Measurements from ENCODE around the gene IFI44. TPM values are rescaled to one million over a fixed set of nuclear protein-coding genes. Genes with fewer than 3 reads are reported as not detected.

Gene IFI44
- total and polyA plus RNA-seq, 2 of the 8 experiments (the other 6 are each of a cell fraction or from before 2014, with no cell fraction given), result not detected

- Histone ChIP-seq H3K4ac (replicated peaks; ENCODE audit: insufficient read length, low read depth, low read length) (no peak overlapping the region), H3K27me3 (replicated peaks in 1 of 4; ENCODE audit: control insufficient read depth in 3 of 4, extremely low read depth in 1 of 4, insufficient read depth in 3 of 4, low read length in 3 of 4) (peaks cover 0 to 5% (median under 1%) of the 10 kb centered on the region in 4 experiments; a peak in 5 of 7 replicates), H2BK120ac (replicated peaks; ENCODE audit: low read depth, low read length) (no peak overlapping the region), H2BK12ac (ENCODE audit: low read depth, low read length) (no peak overlapping the region), H3K9me3 (ENCODE audit: insufficient read depth in 2 of 2, low read depth in 1 of 2, low read length in 1 of 2) (peaks cover 4 to 5% of the 10 kb centered on the region in 2 experiments; a peak in 2 of 4 replicates), H3K18ac (ENCODE audit: extremely low read depth, low read length) (no peak overlapping the region), H4K8ac (ENCODE audit: extremely low read depth, insufficient read depth, low read length) (no peak overlapping the region), H3K9ac (replicated peaks in 1 of 4; ENCODE audit: extremely low read depth in 1 of 4, low read depth in 3 of 4, low read length in 3 of 4) (no peak overlapping the region), H2BK15ac (ENCODE audit: low read length) (no peak overlapping the region), H3K23ac (ENCODE audit: insufficient read length) (no peak overlapping the region), H3K36me3 (ENCODE audit: control insufficient read depth in 2 of 4, insufficient read depth in 4 of 4, low read length in 3 of 4) (no peaks in the 10 kb centered on the region), H2BK5ac (ENCODE audit: low read depth, low read length) (no peak overlapping the region), H3K79me2 (ENCODE audit: control insufficient read depth in 1 of 2, insufficient read depth in 2 of 2, low read length in 2 of 2) (no peaks in the 10 kb centered on the region), H3K27ac (ENCODE audit: low read depth, low read length) (no peak overlapping the region), H3K56ac (replicated peaks; ENCODE audit: insufficient read length, low read depth, low read length) (no peak overlapping the region), H3K4me2 (ENCODE audit: insufficient read depth in 1 of 2, low read depth in 2 of 2, low read length in 2 of 2) (no peak overlapping the region), H4K5ac (ENCODE audit: insufficient read length, low read depth, low read length) (no peak overlapping the region), H2AK5ac (ENCODE audit: low read depth, low read length) (no peak overlapping the region), H2BK20ac (ENCODE audit: low read length) (no peak overlapping the region), H3K23me2 (ENCODE audit: low read depth, low read length) (no peaks in the 10 kb centered on the region), H3K4me3 (ENCODE audit: extremely low read depth in 1 of 4, insufficient read depth in 2 of 4, low read depth in 3 of 4, low read length in 4 of 4) (no peak overlapping the region), H3K14ac (ENCODE audit: insufficient read length) (no peak overlapping the region), H4K91ac (replicated peaks; ENCODE audit: insufficient read length, low read length) (no peak overlapping the region), H3K79me1 (ENCODE audit: low read depth, low read length) (no peaks in the 10 kb centered on the region), H4K20me1 (replicated peaks in 1 of 2; ENCODE audit: control insufficient read depth in 1 of 2, insufficient read depth in 2 of 2, low read length in 2 of 2) (no peaks in the 10 kb centered on the region), H2AFZ (ENCODE audit: low read length) (no peak overlapping the region), H3K4me1 (replicated peaks in 1 of 4; ENCODE audit: control insufficient read depth in 3 of 4, insufficient read depth in 4 of 4, low read length in 3 of 4) (no peaks in the 10 kb centered on the region)
- FAIRE-seq, result no peak
- ChIA-PET CTCF (ENCODE audit: partially characterized antibody) (no interaction called here), POLR2A (ENCODE audit: partially characterized antibody) (no interaction called here)
- 91% methylated on average over 17 of the region's 17 CpGs; no CpG with 5 or more reads in 1 of the 2 experiments for WGBS, 2 experiments (ENCODE audit: extremely low coverage in 1 of 2, insufficient coverage in 1 of 2, insufficient read length in 1 of 2, insufficient replicate concordance in 2 of 2, low coverage in 1 of 2, low lambda C conversion rate in 2 of 2, missing lambda C conversion rate in 1 of 2)
- DNase-seq (ENCODE audit: low read depth in 1 of 2, low spot score in 2 of 2), result no peak
- TF ChIP-seq SAP30 (IDR thresholded peaks at IDR 0.05; ENCODE audit: insufficient read depth, insufficient replicate concordance, low read length) (no peak), SIN3A (conservative IDR thresholded peaks at IDR 0.05 in 1 of 2, IDR thresholded peaks at IDR 0.05 in 1 of 2; ENCODE audit: low read depth in 1 of 2, low read length in 2 of 2) (no peak), SP1 (IDR thresholded peaks at IDR 0.05; ENCODE audit: low read depth, low read length) (no peak), SRF (IDR thresholded peaks at IDR 0.05; ENCODE audit: low read depth, low read length) (no peak), EGR1 (IDR thresholded peaks at IDR 0.05; ENCODE audit: borderline replicate concordance, low read depth, low read length) (no peak), TBP (IDR thresholded peaks at IDR 0.05; ENCODE audit: low read depth, low read length) (no peak), CBX8 (IDR thresholded peaks at IDR 0.05; ENCODE audit: borderline replicate concordance, low read depth, low read length) (no peak), JUN (IDR thresholded peaks at IDR 0.05; ENCODE audit: low read depth, low read length) (no peak)
These were observed 2.5 kb downstream of the IFI44 start for GRCh38 chr1:78652019-78652560.
